HCT116 (cell line): ENCODE data around the gene STK32C. TPM values are rescaled to one million over a fixed set of nuclear protein-coding genes. Genes with fewer than 3 reads are reported as not detected.

ENCODE experiments used
- ATAC-seq: fragments of 200-7000 bp; cut with Tn5 transposase; 2 replicates; pipeline ENCODE4 v1.9.1; 2020; ENCODE audit warnings: mild to moderate bottlenecking, moderate library complexity
- BruUV-seq: library from RNA; stranded (reverse); fragments of 400-500 nt; replicated peaks from 2 replicates; lab custom pipeline; 2021; lab: Mats Ljungman, UMichigan
- CTCF ChIA-PET: fragments of 300-600 bp; sonication (Branson Sonifier 250); formaldehyde crosslinking; loops from one replicate; lab custom pipeline; 2021; ENCODE audit warnings: antibody characterized with exemption; lab: Charles Lee
- POLR2A ChIA-PET: fragments of 300-600, 350-600 bp; sonication (Branson Sonifier 250); formaldehyde crosslinking; loops from one replicate; lab custom pipeline; 2021; ENCODE audit warnings: antibody characterized with exemption; lab: Charles Lee
- RAD21 ChIA-PET, 2 experiments: fragments of 300-600 bp; sonication (Branson Sonifier 250); formaldehyde crosslinking; loops; one replicate each; lab custom pipeline; 2023; ENCODE audit warnings: low total read pairs in 2 of 2; ENCODE audit not compliant: uncharacterized antibody in 2 of 2, unreplicated experiment in 2 of 2, low non-redundant PET in 1 of 2; lab: Charles Lee
- DNase-seq: peaks from one replicate; pipeline ENCODE4 v3.0.0-alpha.2; 2010; ENCODE audit warnings: low read depth, low spot score
- H2AFZ ChIP-seq: fragments of 200-600 bp; shearing (Covaris generic), sonication (generic); 2 replicates; pipeline ENCODE4 v1.6.1; 2017; ENCODE audit warnings: low read depth, mixed run types, mixed read lengths, antibody characterized with exemption, low read length; ENCODE audit not compliant: poor library complexity, severe bottlenecking
- H3K27ac ChIP-seq: 2 replicates; pipeline ENCODE4 v1.5.1; 2012; ENCODE audit warnings: low read depth, low read length
- H3K27me3 ChIP-seq: fragments of 200-600 bp; sonication (generic); 2 replicates; pipeline ENCODE4 v1.6.1; 2016; ENCODE audit warnings: mixed run types, low read length, mixed read lengths; ENCODE audit not compliant: insufficient read depth
- H3K36me3 ChIP-seq, 2 experiments: fragments of 200-500 bp in 1 of 2; fragments of 200-600 bp in 1 of 2; sonication (Bioruptor generic) in 1 of 2; sonication (generic) in 1 of 2; 2 replicates each; pipeline versions ENCODE4 v1.5.1 to v1.6.1; 2014 to 2016; ENCODE audit warnings: low read length in 2 of 2, inconsistent platforms in 1 of 2, mixed read lengths in 1 of 2, mixed run types in 1 of 2; ENCODE audit not compliant: insufficient read depth in 2 of 2, control insufficient read depth in 1 of 2
- H3K4me1 ChIP-seq, 2 experiments: fragments of 200-600 bp in 1 of 2; sonication (generic) in 1 of 2; 2 replicates each; pipeline versions ENCODE4 v1.5.1 to v1.6.1; 2012 to 2017; ENCODE audit warnings: low read length in 2 of 2, inconsistent platforms in 1 of 2, mild to moderate bottlenecking in 1 of 2, mixed read lengths in 1 of 2, mixed run types in 1 of 2, moderate library complexity in 1 of 2; ENCODE audit not compliant: insufficient read depth in 2 of 2, control insufficient read depth in 1 of 2
- H3K4me2 ChIP-seq: fragments of 200-600 bp; sonication (generic); 2 replicates; pipeline ENCODE4 v1.6.1; 2017; ENCODE audit warnings: mixed run types, low read length, mixed read lengths
- H3K4me3 ChIP-seq, 2 experiments: fragments of 200-600 bp in 1 of 2; sonication (generic) in 1 of 2; replicated peaks in 1 of 2; 2 replicates each; pipeline ENCODE4 v1.5.1; 2011 to 2016; ENCODE audit warnings: low read length in 2 of 2, control low read depth in 1 of 2, low read depth in 1 of 2, mild to moderate bottlenecking in 1 of 2, mixed read lengths in 1 of 2, mixed run types in 1 of 2
- H3K79me2 ChIP-seq: fragments of 200-600 bp; sonication (generic); 2 replicates; pipeline ENCODE4 v1.6.1; 2017; ENCODE audit warnings: mild to moderate bottlenecking, mixed run types, low read length, moderate library complexity, mixed read lengths; ENCODE audit not compliant: insufficient read depth
- H3K9ac ChIP-seq: fragments of 200-600 bp; sonication (generic); 2 replicates; pipeline ENCODE4 v1.6.1; 2016; ENCODE audit warnings: low read length, mixed read lengths
- H3K9me2 ChIP-seq: fragments of 200-600 bp; sonication (generic), shearing (Covaris generic); 2 replicates; pipeline ENCODE4 v1.6.1; 2017; ENCODE audit warnings: mixed run types, mild to moderate bottlenecking, moderate library complexity; ENCODE audit not compliant: insufficient read depth
- H3K9me3 ChIP-seq, 2 experiments: fragments of 200-500 bp in 1 of 2; fragments of 200-600 bp in 1 of 2; sonication (Bioruptor generic) in 1 of 2; sonication (generic) in 1 of 2; 2 replicates each; pipeline ENCODE4 v1.6.1; 2014 to 2017; ENCODE audit warnings: low read length in 2 of 2, mixed read lengths in 2 of 2, inconsistent platforms in 1 of 2, low read depth in 1 of 2, mild to moderate bottlenecking in 1 of 2, mixed run types in 1 of 2, moderate library complexity in 1 of 2; ENCODE audit not compliant: control insufficient read depth in 1 of 2, insufficient read depth in 1 of 2
- H4K20me1 ChIP-seq: fragments of 200-600 bp; sonication (generic), shearing (Covaris generic); 2 replicates; pipeline ENCODE4 v1.6.1; 2017; ENCODE audit warnings: mixed run types, mild to moderate bottlenecking, moderate library complexity; ENCODE audit not compliant: insufficient read depth
- CBX3 ChIP-seq: IDR thresholded peaks from 2 replicates; pipeline ENCODE4 v1.6.1; 2012; ENCODE audit warnings: low read depth
- CTCF ChIP-seq, 3 experiments: fragments of 200-600 bp in 1 of 3; sonication (generic) in 1 of 3; IDR thresholded peaks in 2 of 3; conservative IDR thresholded peaks in 1 of 3; 2 replicates each; pipeline ENCODE4 v1.5.1; 2012 to 2017; ENCODE audit warnings: low read depth in 2 of 3, low read length in 2 of 3, antibody characterized with exemption in 1 of 3, borderline replicate concordance in 1 of 3, control low read depth in 1 of 3, mild to moderate bottlenecking in 1 of 3, mixed read lengths in 1 of 3, mixed run types in 1 of 3, moderate library complexity in 1 of 3; ENCODE audit not compliant: insufficient read depth in 1 of 3
- RAD21 ChIP-seq: IDR thresholded peaks from 2 replicates; pipeline ENCODE4 v1.6.1; 2012; ENCODE audit warnings: low read depth, mild to moderate bottlenecking
- REST ChIP-seq: IDR thresholded peaks from 2 replicates; pipeline ENCODE4 v1.6.1; 2012; ENCODE audit warnings: low read depth
- SIN3A ChIP-seq: IDR thresholded peaks from 2 replicates; pipeline ENCODE4 v1.6.1; 2012; ENCODE audit warnings: low read depth
- SP1 ChIP-seq: IDR thresholded peaks from 2 replicates; pipeline ENCODE4 v1.6.1; 2012; ENCODE audit warnings: low read depth
- ZFX ChIP-seq: fragments of 450-650 bp; IDR thresholded peaks from 2 replicates; pipeline ENCODE4 v1.6.1; 2017
- ZNF274 ChIP-seq: fragments of 200-500 bp; sonication (Bioruptor generic); IDR thresholded peaks from 2 replicates; pipeline ENCODE4 v1.6.1; 2014; ENCODE audit warnings: mild to moderate bottlenecking, low read depth, low read length, inconsistent platforms
- intact Hi-C: fragments of 100-400 bp; cut with micrococcal nuclease; formaldehyde crosslinking; loops from 2 replicates; pipeline ENCODE4 v1.10.0; 2022
- total RNA-seq: library from RNA; stranded (reverse); gene quantifications from one replicate; pipeline ENCODE4 v1.2.1, GENCODE V29; 2021; ENCODE audit not compliant: unreplicated experiment
- TF ChIP-seq, protein P1 (sequence below): IDR thresholded peaks from 2 replicates; pipeline ENCODE4 v1.6.1; 2012

The STK32C gene
- total RNA-seq, 1 experiment from 2014 or later: 29.7 TPM

GRCh38 chr10:132204078-132204780, 103.5 kb downstream of the STK32C start:
- H3K4me3 ChIP-seq: no peak overlapping the region

More at GRCh38 chr10:132204078-132204780, 103.5 kb downstream of the STK32C start:
- Histone ChIP-seq H3K9me2 (no peaks in the 10 kb centered on the region), H3K79me2 (no peaks in the 10 kb centered on the region), H2AFZ (no peak overlapping the region), H3K9me3 (no peaks in the 10 kb centered on the region), H4K20me1 (no peaks in the 10 kb centered on the region), H3K27ac (no peak overlapping the region), H3K9ac (no peak overlapping the region), H3K36me3 (no peaks in the 10 kb centered on the region), H3K27me3 (no peaks in the 10 kb centered on the region), H3K4me2 (no peak overlapping the region), H3K4me1 (no peaks in the 10 kb centered on the region)
- ChIA-PET RAD21 (no interaction called here), CTCF (no interaction called here), POLR2A (no interaction called here)
- ATAC-seq: no peak
- TF ChIP-seq RAD21 (no peak), ZNF274 (no peak), CBX3 (no peak), CTCF (IDR thresholded peaks at IDR 0.05 in 2 of 3, conservative IDR thresholded peaks at IDR 0.05 in 1 of 3; ENCODE audit: borderline replicate concordance in 1 of 3, insufficient read depth in 1 of 3, low read depth in 2 of 3, low read length in 2 of 3) (no peak), REST (no peak), ZFX (no peak), SIN3A (no peak), SP1 (no peak)
- TF ChIP-seq, protein P1, sequence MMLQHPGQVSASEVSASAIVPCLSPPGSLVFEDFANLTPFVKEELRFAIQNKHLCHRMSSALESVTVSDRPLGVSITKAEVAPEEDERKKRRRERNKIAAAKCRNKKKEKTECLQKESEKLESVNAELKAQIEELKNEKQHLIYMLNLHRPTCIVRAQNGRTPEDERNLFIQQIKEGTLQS: no peak
- intact Hi-C loops: no loop called here
- BruUV-seq: no TSS peak
- no peak for DNase-seq
